ENCODE results near the gene CCDC184. TPM values are rescaled to one million over a fixed set of nuclear protein-coding genes. Genes with fewer than 3 reads are reported as not detected.

Gene CCDC184
- total and polyA plus RNA-seq, 2 of the 13 experiments (the other 11 are each of a cell fraction or from before 2014, with no cell fraction given): not detected

DNA sequence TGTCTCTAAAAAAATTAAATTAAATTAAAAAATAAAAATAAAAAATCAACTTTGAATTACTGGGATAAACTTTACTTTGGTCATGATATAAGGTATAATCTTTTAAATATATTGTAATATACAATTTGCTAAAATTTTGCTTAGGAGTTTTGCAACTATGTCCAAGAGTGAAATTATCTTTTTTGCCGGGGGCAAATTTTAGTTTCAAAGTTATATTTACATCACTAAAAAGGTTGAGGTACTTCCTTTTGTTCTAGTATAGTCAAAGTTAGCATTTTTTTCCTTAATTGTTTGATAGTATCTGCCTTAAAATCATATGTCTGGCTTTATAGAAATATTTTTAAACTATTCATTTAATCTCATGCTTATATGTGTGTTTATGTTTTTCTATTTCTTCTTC lies 37.3 kb downstream of the CCDC184 start:
- BruUV-seq (replicated peaks): no TSS peak
- TF ChIP-seq ZNF567 (CRISPR knock-in tag; IDR thresholded peaks at IDR 0.05; ENCODE audit: borderline replicate concordance): no peak
- TF ChIP-seq KDM5B (CRISPR knock-in tag; IDR thresholded peaks at IDR 0.05; ENCODE audit: borderline replicate concordance): no peak
- TF ChIP-seq, protein P1, sequence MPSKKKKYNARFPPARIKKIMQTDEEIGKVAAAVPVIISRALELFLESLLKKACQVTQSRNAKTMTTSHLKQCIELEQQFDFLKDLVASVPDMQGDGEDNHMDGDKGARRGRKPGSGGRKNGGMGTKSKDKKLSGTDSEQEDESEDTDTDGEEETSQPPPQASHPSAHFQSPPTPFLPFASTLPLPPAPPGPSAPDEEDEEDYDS (CRISPR knock-in tag; IDR thresholded peaks at IDR 0.05): no peak
- no peak for TF ChIP-seq KDM1A (CRISPR knock-in tag; IDR thresholded peaks at IDR 0.05)
- TF ChIP-seq, protein P2, sequence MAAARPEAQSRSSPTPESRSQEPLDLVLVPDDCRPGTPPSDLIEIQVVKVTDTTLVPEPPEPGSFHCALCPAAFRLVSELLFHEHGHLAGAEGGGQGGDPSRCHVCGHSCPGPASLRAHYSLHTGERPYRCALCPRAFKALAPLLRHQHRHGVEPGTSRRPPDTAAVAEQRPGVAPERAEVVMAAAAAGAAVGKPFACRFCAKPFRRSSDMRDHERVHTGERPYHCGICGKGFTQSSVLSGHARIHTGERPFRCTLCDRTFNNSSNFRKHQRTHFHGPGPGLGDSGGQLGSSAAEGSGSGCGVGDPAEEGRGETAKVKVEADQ (CRISPR knock-in tag; IDR thresholded peaks at IDR 0.05; ENCODE audit: borderline replicate concordance): no peak
- no peak for TF ChIP-seq SCMH1 (CRISPR knock-in tag; IDR thresholded peaks at IDR 0.05; ENCODE audit: borderline replicate concordance)
- no peak for TF ChIP-seq SKI (IDR thresholded peaks at IDR 0.05; ENCODE audit: partially characterized antibody)
- TF ChIP-seq HOXA5 (CRISPR knock-in tag; IDR thresholded peaks at IDR 0.05): no peak
- TF ChIP-seq, protein P3, sequence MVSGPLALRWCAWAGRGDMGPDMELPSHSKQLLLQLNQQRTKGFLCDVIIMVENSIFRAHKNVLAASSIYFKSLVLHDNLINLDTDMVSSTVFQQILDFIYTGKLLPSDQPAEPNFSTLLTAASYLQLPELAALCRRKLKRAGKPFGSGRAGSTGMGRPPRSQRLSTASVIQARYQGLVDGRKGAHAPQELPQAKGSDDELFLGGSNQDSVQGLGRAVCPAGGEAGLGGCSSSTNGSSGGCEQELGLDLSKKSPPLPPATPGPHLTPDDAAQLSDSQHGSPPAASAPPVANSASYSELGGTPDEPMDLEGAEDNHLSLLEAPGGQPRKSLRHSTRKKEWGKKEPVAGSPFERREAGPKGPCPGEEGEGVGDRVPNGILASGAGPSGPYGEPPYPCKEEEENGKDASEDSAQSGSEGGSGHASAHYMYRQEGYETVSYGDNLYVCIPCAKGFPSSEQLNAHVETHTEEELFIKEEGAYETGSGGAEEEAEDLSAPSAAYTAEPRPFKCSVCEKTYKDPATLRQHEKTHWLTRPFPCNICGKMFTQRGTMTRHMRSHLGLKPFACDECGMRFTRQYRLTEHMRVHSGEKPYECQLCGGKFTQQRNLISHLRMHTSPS (CRISPR knock-in tag; IDR thresholded peaks at IDR 0.05; ENCODE audit: low read depth): no peak
- TF ChIP-seq TARDBP (CRISPR knock-in tag; IDR thresholded peaks at IDR 0.05): no peak
- TF ChIP-seq TCF12 (IDR thresholded peaks at IDR 0.05): no peak
- no peak for TF ChIP-seq TCF12 (CRISPR knock-in tag; IDR thresholded peaks at IDR 0.05)
- TF ChIP-seq SIN3A (IDR thresholded peaks at IDR 0.05; ENCODE audit: borderline replicate concordance, low read depth, low read length): no peak
- no peak for TF ChIP-seq KLF9 (CRISPR knock-in tag; IDR thresholded peaks at IDR 0.05; ENCODE audit: low read depth)
- TF ChIP-seq ZBTB3 (CRISPR knock-in tag; IDR thresholded peaks at IDR 0.05; ENCODE audit: borderline replicate concordance, low read depth): no peak
- TF ChIP-seq, protein P4, sequence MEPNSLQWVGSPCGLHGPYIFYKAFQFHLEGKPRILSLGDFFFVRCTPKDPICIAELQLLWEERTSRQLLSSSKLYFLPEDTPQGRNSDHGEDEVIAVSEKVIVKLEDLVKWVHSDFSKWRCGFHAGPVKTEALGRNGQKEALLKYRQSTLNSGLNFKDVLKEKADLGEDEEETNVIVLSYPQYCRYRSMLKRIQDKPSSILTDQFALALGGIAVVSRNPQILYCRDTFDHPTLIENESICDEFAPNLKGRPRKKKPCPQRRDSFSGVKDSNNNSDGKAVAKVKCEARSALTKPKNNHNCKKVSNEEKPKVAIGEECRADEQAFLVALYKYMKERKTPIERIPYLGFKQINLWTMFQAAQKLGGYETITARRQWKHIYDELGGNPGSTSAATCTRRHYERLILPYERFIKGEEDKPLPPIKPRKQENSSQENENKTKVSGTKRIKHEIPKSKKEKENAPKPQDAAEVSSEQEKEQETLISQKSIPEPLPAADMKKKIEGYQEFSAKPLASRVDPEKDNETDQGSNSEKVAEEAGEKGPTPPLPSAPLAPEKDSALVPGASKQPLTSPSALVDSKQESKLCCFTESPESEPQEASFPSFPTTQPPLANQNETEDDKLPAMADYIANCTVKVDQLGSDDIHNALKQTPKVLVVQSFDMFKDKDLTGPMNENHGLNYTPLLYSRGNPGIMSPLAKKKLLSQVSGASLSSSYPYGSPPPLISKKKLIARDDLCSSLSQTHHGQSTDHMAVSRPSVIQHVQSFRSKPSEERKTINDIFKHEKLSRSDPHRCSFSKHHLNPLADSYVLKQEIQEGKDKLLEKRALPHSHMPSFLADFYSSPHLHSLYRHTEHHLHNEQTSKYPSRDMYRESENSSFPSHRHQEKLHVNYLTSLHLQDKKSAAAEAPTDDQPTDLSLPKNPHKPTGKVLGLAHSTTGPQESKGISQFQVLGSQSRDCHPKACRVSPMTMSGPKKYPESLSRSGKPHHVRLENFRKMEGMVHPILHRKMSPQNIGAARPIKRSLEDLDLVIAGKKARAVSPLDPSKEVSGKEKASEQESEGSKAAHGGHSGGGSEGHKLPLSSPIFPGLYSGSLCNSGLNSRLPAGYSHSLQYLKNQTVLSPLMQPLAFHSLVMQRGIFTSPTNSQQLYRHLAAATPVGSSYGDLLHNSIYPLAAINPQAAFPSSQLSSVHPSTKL (CRISPR knock-in tag; IDR thresholded peaks at IDR 0.05): no peak
- no peak for TF ChIP-seq CHCHD3 (CRISPR knock-in tag; IDR thresholded peaks at IDR 0.05)
- in situ Hi-C loops (cut with HindIII; ENCODE audit: extremely low pct_ligation_motif_present, low pct_unique_long_range_greater_than_20kb): no loop called here
- Histone ChIP-seq H3K27me3 (ENCODE audit: control insufficient read depth in 1 of 2, insufficient read depth in 2 of 2, low read length in 2 of 2) (no peaks in the 10 kb centered on the region), H3K4me2 (ENCODE audit: low read depth, low read length) (no peak overlapping the region), H3K4me1 (ENCODE audit: insufficient read depth, low read length) (no peaks in the 10 kb centered on the region), H3K4me3 (replicated peaks in 1 of 3; ENCODE audit: insufficient read depth in 1 of 3, low read depth in 2 of 3, low read length in 3 of 3) (no peak overlapping the region), H2AFZ (ENCODE audit: low read length) (no peak overlapping the region), H3K27ac (ENCODE audit: extremely low read length, insufficient read depth, low read length) (no peak overlapping the region), H4K20me1 (ENCODE audit: insufficient read depth, low read length) (no peaks in the 10 kb centered on the region), H3K9ac (ENCODE audit: insufficient read depth, low read depth, low read length) (no peak overlapping the region), H3K79me2 (ENCODE audit: insufficient read depth, low read length) (no peaks in the 10 kb centered on the region), H3K36me3 (replicated peaks in 1 of 2; ENCODE audit: control insufficient read depth in 1 of 2, insufficient read depth in 2 of 2, low read length in 2 of 2) (no peaks in the 10 kb centered on the region), H3K9me3 (ENCODE audit: low read length) (no peaks in the 10 kb centered on the region)
- 51% methylated on average over 1 of the region's 1 CpG for WGBS (ENCODE audit: low lambda C conversion rate)
- DNase-seq (ENCODE audit: low spot score): no peak
- no peak for ATAC-seq
- CTCF ChIA-PET (ENCODE audit: low intra/inter-chr PET ratio, low total read pairs): no interaction called here
- POLR2A ChIA-PET: no interaction called here
- no peak for FAIRE-seq
- intact Hi-C loops (cut with micrococcal nuclease; ENCODE audit: unreplicated experiment): no loop called here
